ENCODE results near the gene GJB3.
A peak's percentile ranks its signal among the peaks of the same experiment; 100 is the strongest.

Gene GJB3

GRCh38 chr1:34742667-34743270, 38.2 kb upstream of the GJB3 start:
- POLR2A ChIA-PET = no interaction called here
- CTCF ChIA-PET = interaction anchor here (0.6 to 2.3 kb wide), 18 partner anchors 10 to 1112 kb away, joined by 3 to 9 read pairs (median 3); partner anchors contain the start of gene GJB5
- peak; percentile 92 for DNase-seq (ENCODE audit: extremely low spot score)
- no peak for TF ChIP-seq SUZ12 (IDR thresholded peaks at IDR 0.05)
- TF ChIP-seq FOXK2 (IDR thresholded peaks at IDR 0.05) = no peak
- TF ChIP-seq FOXM1 (IDR thresholded peaks at IDR 0.05; ENCODE audit: borderline replicate concordance) = no peak
- TF ChIP-seq ELF4 (IDR thresholded peaks at IDR 0.05) = no peak
- TF ChIP-seq HDGF (IDR thresholded peaks at IDR 0.05; ENCODE audit: borderline replicate concordance) = no peak
- no peak for TF ChIP-seq ARNT (IDR thresholded peaks at IDR 0.05)
- TF ChIP-seq CTBP1 (IDR thresholded peaks at IDR 0.05; ENCODE audit: borderline replicate concordance) = no peak
- TF ChIP-seq BHLHE40 (IDR thresholded peaks at IDR 0.05; ENCODE audit: borderline replicate concordance) = no peak
- TF ChIP-seq FOXA1 (IDR thresholded peaks at IDR 0.05) = no peak
- no peak for TF ChIP-seq LEF1 (IDR thresholded peaks at IDR 0.05; ENCODE audit: borderline replicate concordance)
- TF ChIP-seq, protein P1, sequence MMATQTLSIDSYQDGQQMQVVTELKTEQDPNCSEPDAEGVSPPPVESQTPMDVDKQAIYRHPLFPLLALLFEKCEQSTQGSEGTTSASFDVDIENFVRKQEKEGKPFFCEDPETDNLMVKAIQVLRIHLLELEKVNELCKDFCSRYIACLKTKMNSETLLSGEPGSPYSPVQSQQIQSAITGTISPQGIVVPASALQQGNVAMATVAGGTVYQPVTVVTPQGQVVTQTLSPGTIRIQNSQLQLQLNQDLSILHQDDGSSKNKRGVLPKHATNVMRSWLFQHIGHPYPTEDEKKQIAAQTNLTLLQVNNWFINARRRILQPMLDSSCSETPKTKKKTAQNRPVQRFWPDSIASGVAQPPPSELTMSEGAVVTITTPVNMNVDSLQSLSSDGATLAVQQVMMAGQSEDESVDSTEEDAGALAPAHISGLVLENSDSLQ (IDR thresholded peaks at IDR 0.05) = no peak
- TF ChIP-seq ZNF384 (IDR thresholded peaks at IDR 0.05) = no peak
- TF ChIP-seq L3MBTL2 (conservative IDR thresholded peaks at IDR 0.05) = no peak
- TF ChIP-seq NFRKB (IDR thresholded peaks at IDR 0.05) = no peak
- no peak for TF ChIP-seq SP1 (IDR thresholded peaks at IDR 0.05)
- TF ChIP-seq TARDBP (IDR thresholded peaks at IDR 0.05) = no peak

DNA sequence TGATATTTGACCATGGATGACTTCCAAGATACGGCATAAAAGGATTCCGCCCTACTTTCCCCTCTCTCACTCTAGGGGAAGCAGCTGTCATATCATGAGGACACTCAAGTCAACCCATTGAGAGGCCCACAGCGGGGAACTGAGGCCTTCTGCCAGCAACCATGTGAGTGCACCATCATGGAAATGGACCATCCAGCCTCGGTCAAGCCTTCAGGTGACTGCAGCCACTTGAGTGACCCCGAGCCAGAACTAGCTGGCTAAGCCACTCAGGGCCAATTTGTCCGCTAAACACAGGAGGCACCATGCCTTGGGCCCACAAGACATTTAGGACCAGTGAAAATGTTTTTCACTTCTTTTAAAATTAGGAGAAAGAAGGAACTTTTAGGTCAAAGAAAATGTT, 37.2 kb upstream of the GJB3 start:
- CTCF ChIA-PET = interaction anchor here (0.6 to 2.3 kb wide), 6 partner anchors 11 to 1630 kb away, joined by 3 to 9 read pairs (median 4); partner anchors contain the start of gene GJB5
- no peak for TF ChIP-seq SP1 (IDR thresholded peaks at IDR 0.05)
- TF ChIP-seq ELF4 (IDR thresholded peaks at IDR 0.05) = no peak
- no peak for TF ChIP-seq FOXM1 (IDR thresholded peaks at IDR 0.05; ENCODE audit: borderline replicate concordance)
- no peak for TF ChIP-seq FOXK2 (IDR thresholded peaks at IDR 0.05)
- TF ChIP-seq ZNF384 (IDR thresholded peaks at IDR 0.05) = no peak
- no peak for TF ChIP-seq SUZ12 (IDR thresholded peaks at IDR 0.05)
- TF ChIP-seq TARDBP (IDR thresholded peaks at IDR 0.05) = no peak
- no peak for TF ChIP-seq L3MBTL2 (conservative IDR thresholded peaks at IDR 0.05)
- no peak for TF ChIP-seq LEF1 (IDR thresholded peaks at IDR 0.05; ENCODE audit: borderline replicate concordance)
- no peak for TF ChIP-seq BHLHE40 (IDR thresholded peaks at IDR 0.05; ENCODE audit: borderline replicate concordance)
- no peak for TF ChIP-seq NFRKB (IDR thresholded peaks at IDR 0.05)
- TF ChIP-seq, protein P1 (IDR thresholded peaks at IDR 0.05) = no peak
- TF ChIP-seq HDGF (IDR thresholded peaks at IDR 0.05; ENCODE audit: borderline replicate concordance) = no peak
- TF ChIP-seq ARNT (IDR thresholded peaks at IDR 0.05) = no peak
- no peak for TF ChIP-seq FOXA1 (IDR thresholded peaks at IDR 0.05)
- DNase-seq (ENCODE audit: extremely low spot score) = no peak
- POLR2A ChIA-PET = no interaction called here

GRCh38 chr1:34744851-34745250, 36.2 kb upstream of the GJB3 start:
- CTCF ChIA-PET = no interaction called here
- no peak for TF ChIP-seq SUZ12 (IDR thresholded peaks at IDR 0.05)
- no peak for TF ChIP-seq FOXA1 (IDR thresholded peaks at IDR 0.05)
- POLR2A ChIA-PET = no interaction called here
- no peak for DNase-seq (ENCODE audit: extremely low spot score)

DNA sequence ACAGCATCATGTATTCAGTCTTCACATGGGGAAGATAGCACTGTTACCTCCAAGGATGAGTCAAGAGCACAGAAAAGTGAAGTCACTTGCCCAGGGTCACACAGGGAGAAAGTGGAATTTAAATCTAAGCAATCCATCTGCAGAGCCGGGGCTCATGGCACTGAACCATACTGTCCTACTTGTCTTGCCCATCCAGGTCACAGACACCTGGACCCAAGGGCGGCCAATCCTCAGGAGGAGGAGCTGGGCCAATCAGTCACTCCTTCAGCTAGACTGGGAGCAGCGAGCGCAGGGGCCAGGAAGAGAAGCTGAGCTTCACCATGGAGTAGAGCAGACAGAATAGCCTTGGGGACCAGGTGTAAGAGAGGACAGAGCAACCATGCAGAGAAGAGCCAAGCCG, 35.3 kb upstream of the GJB3 start:
- DNase-seq (ENCODE audit: extremely low spot score) = no peak
- TF ChIP-seq FOXK2 (IDR thresholded peaks at IDR 0.05) = no peak
- ChIA-PET CTCF (no interaction called here), POLR2A (no interaction called here)

- DNase-seq (ENCODE audit: extremely low spot score) = no peak
- TF ChIP-seq SP1 (IDR thresholded peaks at IDR 0.05) = no peak
- TF ChIP-seq, protein P1 (IDR thresholded peaks at IDR 0.05) = no peak
- TF ChIP-seq BHLHE40 (IDR thresholded peaks at IDR 0.05; ENCODE audit: borderline replicate concordance) = no peak
- TF ChIP-seq ARNT (IDR thresholded peaks at IDR 0.05) = no peak
- no peak for TF ChIP-seq FOXK2 (IDR thresholded peaks at IDR 0.05)
- TF ChIP-seq ELF4 (IDR thresholded peaks at IDR 0.05) = no peak
- TF ChIP-seq LEF1 (IDR thresholded peaks at IDR 0.05; ENCODE audit: borderline replicate concordance) = no peak
- TF ChIP-seq FOXA1 (IDR thresholded peaks at IDR 0.05) = no peak
- no peak for TF ChIP-seq HDGF (IDR thresholded peaks at IDR 0.05; ENCODE audit: borderline replicate concordance)
- no peak for TF ChIP-seq NFRKB (IDR thresholded peaks at IDR 0.05)
- no peak for TF ChIP-seq CTBP1 (IDR thresholded peaks at IDR 0.05; ENCODE audit: borderline replicate concordance)
- no peak for TF ChIP-seq ZNF384 (IDR thresholded peaks at IDR 0.05)
- no peak for TF ChIP-seq SUZ12 (IDR thresholded peaks at IDR 0.05)
- TF ChIP-seq L3MBTL2 (conservative IDR thresholded peaks at IDR 0.05) = no peak
- no peak for TF ChIP-seq TARDBP (IDR thresholded peaks at IDR 0.05)
- TF ChIP-seq FOXM1 (IDR thresholded peaks at IDR 0.05; ENCODE audit: borderline replicate concordance) = no peak
- POLR2A ChIA-PET = no interaction called here
- CTCF ChIA-PET = no interaction called here
Observed at GRCh38 chr1:34746101-34746500, 34.9 kb upstream of the GJB3 start.

DNA sequence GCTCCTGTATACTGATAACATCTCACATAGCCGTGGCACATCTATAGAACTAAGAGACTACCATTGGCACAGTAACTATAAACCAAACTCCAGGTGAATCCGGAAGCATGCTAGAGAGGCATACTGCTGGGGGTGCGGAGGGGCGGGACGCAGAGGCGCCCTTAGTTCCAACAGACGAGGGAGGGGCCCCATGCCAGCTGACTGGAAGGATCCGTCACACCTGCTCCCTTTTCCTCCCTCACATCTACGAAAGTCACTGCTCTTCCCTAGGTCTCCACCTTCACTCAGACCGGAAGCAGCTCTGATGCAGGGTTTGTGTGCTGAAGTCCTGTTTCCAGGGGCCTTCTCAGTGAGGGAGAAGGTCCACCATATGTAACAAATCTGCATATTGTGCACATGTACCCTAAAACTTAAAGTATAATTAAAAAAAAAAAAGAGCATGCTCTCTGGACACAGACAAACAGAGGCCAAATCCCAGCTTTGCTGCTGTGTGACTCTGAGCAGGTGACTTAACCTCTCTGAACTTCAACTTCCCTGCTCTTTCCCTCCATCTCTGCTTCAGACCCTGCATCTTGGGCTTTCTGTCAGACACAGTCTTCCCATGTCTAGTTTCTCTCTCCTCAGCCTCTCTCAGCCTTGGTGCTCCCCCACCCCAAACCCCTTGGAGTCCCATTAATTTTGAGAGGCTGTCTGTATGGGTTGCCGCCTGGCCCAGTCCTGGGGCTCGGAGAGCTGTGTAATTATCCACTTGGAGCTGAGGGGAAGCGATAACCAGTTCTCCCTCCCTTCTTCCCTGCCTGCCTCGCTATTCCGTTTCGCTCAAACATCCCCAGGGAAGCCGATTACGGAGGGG, 34.0 kb upstream of the GJB3 start:
- CTCF ChIA-PET = no interaction called here
- TF ChIP-seq, protein P1 (IDR thresholded peaks at IDR 0.05) = no peak
- no peak for TF ChIP-seq SP1 (IDR thresholded peaks at IDR 0.05)
- no peak for TF ChIP-seq L3MBTL2 (conservative IDR thresholded peaks at IDR 0.05)
- no peak for DNase-seq (ENCODE audit: extremely low spot score)
- POLR2A ChIA-PET = no interaction called here

Data from HEK293T (cell line).